Measurements from ENCODE around the gene COTL1.

Gene COTL1

DNA sequence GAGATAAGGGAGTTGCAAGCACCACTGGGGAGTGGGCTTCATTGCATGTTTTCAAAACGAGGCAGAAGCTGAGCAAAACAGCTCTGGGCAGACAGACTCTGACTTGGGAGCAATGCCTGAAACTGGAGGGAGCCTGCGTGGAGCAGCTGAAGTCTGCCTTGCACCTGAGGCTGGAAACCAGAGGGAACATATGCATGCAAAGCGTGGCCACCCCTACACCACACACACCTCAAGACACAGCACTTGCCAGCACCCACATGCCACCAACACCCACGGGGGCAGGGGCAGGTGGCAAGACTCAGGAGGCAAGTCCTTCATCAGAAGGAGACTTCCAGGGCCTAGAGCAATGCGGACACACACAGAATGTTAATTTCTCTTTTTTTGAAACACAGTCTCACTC, 45.8 kb downstream of the COTL1 start:
- Histone ChIP-seq H3K9ac (ENCODE audit: low read length) (no peak overlapping the region), H3K4me1 (ENCODE audit: control insufficient read depth, low read depth, low read length) (peaks cover 6% of the 10 kb centered on the region), H3K4me3 (ENCODE audit: low read length) (no peak overlapping the region), H3K27ac (ENCODE audit: low read length) (no peak overlapping the region), H3K27me3 (ENCODE audit: control insufficient read depth, insufficient read depth, low read length) (no peaks in the 10 kb centered on the region), H3K36me3 (ENCODE audit: control insufficient read depth, low read depth, low read length) (no peaks in the 10 kb centered on the region), H3K9me3 (ENCODE audit: control insufficient read depth, low read depth, low read length) (no peaks in the 10 kb centered on the region)

DNA sequence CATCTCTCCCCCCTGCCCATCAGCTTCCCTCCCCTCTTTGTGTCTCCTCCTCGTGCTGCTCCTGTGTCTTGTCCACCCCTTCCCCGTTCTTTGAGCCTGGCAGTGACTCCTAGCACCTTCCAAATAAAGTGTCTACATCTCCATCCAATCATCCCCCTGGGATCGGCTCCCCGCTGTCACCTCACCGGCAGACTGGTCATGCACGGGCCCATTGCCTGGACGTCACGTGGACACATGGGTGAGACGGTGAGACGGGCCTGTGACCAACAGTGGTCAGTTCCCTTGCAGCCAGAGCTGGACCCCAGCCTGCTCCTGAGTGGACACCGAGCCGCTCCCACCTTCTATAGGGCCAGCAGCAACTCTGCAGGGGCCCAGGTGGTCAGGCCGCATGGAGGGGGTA, 46.4 kb downstream of the COTL1 start:
- H3K4me3 ChIP-seq (ENCODE audit: low read length), result no peak overlapping the region
- no peak overlapping the region for H3K9ac ChIP-seq (ENCODE audit: low read length)
- H3K36me3 ChIP-seq (ENCODE audit: control insufficient read depth, low read depth, low read length), result no peaks in the 10 kb centered on the region
- no peaks in the 10 kb centered on the region for H3K27me3 ChIP-seq (ENCODE audit: control insufficient read depth, insufficient read depth, low read length)
- H3K27ac ChIP-seq (ENCODE audit: low read length), result no peak overlapping the region
- no peaks in the 10 kb centered on the region for H3K9me3 ChIP-seq (ENCODE audit: control insufficient read depth, low read depth, low read length)
- H3K4me1 ChIP-seq (ENCODE audit: control insufficient read depth, low read depth, low read length), result peaks cover 12% of the 10 kb centered on the region

DNA sequence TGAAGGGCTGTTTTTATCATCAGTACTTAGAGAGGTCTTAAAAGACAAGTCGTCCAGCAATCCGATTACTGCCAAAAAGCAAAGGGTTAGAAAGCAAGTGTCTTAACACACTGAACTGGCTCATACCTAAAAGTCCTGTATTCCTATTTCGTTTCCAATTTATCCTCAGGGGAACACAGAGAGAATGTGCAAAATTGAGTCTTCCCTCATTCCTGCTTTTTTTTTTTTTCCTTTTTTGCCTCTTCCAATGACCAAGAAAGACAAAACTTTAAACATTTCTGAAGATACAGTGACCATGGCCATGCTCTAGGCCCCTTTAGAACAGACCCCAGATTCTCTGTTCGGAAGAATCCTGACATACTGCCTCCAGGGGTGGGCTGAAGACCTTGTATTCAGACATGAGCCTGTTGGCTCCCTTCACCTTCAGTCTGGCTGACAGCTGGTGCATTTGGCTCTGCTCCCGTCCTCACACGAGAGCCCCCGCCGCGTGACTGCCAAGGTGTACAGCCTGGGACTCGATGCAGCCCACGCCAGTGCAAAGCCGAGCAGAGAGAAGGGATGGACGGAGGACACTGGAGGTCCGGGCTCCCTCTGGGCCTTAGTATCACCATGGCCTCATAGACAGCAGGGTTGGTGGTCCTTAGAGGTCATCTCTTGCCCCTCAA, 47.0 kb downstream of the COTL1 start:
- H3K36me3 ChIP-seq (ENCODE audit: control insufficient read depth, low read depth, low read length), result no peaks in the 10 kb centered on the region

DNA sequence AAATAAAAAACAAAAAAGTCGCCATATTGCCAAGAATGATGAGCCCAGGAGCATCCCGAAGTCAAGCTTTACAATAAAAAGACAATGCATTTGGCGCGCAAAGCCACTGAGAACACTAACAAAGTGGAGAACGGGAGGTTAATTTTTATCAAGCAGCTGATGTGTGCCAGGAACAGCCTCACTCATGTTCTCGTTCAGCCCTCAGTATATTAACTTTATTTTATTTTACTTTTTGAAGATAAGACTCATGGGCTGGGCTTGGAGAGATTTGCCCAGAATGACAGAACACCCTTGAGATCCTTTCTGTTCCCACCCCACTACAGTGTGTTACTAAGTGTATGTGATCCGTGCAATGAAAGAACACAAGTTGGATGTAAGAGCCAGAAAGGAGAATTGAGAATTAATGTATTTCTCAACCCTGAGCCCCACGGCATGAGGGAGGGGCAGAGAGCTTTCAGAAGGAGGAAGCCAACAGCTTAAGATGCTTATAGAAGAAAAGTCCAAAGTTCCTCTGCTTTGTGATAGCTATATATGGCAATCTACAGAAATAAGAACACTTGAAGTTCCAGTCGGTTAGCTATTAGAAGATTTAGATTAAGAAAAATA, 48.4 kb downstream of the COTL1 start:
- Histone ChIP-seq H3K36me3 (ENCODE audit: control insufficient read depth, low read depth, low read length) (no peaks in the 10 kb centered on the region), H3K9me3 (ENCODE audit: control insufficient read depth, low read depth, low read length) (no peaks in the 10 kb centered on the region), H3K27me3 (ENCODE audit: control insufficient read depth, insufficient read depth, low read length) (no peaks in the 10 kb centered on the region), H3K4me3 (ENCODE audit: low read length) (no peak overlapping the region), H3K9ac (ENCODE audit: low read length) (no peak overlapping the region), H3K4me1 (ENCODE audit: control insufficient read depth, low read depth, low read length) (peaks cover 24% of the 10 kb centered on the region), H3K27ac (ENCODE audit: low read length) (no peak overlapping the region)

More for the DNA sequence above, 47.0 kb downstream of the COTL1 start:
- Histone ChIP-seq H3K4me3 (ENCODE audit: low read length) (no peak overlapping the region), H3K27me3 (ENCODE audit: control insufficient read depth, insufficient read depth, low read length) (no peaks in the 10 kb centered on the region), H3K9me3 (ENCODE audit: control insufficient read depth, low read depth, low read length) (no peaks in the 10 kb centered on the region), H3K27ac (ENCODE audit: low read length) (no peak overlapping the region), H3K9ac (ENCODE audit: low read length) (no peak overlapping the region), H3K4me1 (ENCODE audit: control insufficient read depth, low read depth, low read length) (peaks cover 18% of the 10 kb centered on the region)

DNA sequence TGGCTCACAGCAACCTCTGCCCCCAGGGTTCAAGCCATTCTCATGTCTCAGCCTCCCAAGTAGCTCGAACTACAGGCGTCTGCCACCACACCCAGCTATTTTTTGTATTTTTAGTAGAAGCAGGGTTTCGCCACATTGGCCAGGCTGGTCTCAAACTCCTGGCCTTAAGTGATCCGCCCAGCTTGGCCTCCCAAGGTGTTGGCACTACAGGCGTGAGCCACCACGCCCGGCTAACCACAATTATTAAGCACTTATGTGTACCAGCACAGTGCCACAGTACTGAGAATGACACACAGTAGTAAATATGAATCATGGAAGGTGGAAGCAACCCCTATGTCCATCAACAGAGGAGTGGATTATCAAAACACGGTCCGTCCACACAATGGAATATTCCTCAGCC, 49.8 kb downstream of the COTL1 start:
- H3K4me3 ChIP-seq (ENCODE audit: low read length), result no peak overlapping the region
- H3K9ac ChIP-seq (ENCODE audit: low read length), result no peak overlapping the region
- no peaks in the 10 kb centered on the region for H3K36me3 ChIP-seq (ENCODE audit: control insufficient read depth, low read depth, low read length)
- peaks cover 24% of the 10 kb centered on the region for H3K4me1 ChIP-seq (ENCODE audit: control insufficient read depth, low read depth, low read length)
- H3K9me3 ChIP-seq (ENCODE audit: control insufficient read depth, low read depth, low read length), result no peaks in the 10 kb centered on the region
- no peaks in the 10 kb centered on the region for H3K27me3 ChIP-seq (ENCODE audit: control insufficient read depth, insufficient read depth, low read length)
- no peak overlapping the region for H3K27ac ChIP-seq (ENCODE audit: low read length)

DNA sequence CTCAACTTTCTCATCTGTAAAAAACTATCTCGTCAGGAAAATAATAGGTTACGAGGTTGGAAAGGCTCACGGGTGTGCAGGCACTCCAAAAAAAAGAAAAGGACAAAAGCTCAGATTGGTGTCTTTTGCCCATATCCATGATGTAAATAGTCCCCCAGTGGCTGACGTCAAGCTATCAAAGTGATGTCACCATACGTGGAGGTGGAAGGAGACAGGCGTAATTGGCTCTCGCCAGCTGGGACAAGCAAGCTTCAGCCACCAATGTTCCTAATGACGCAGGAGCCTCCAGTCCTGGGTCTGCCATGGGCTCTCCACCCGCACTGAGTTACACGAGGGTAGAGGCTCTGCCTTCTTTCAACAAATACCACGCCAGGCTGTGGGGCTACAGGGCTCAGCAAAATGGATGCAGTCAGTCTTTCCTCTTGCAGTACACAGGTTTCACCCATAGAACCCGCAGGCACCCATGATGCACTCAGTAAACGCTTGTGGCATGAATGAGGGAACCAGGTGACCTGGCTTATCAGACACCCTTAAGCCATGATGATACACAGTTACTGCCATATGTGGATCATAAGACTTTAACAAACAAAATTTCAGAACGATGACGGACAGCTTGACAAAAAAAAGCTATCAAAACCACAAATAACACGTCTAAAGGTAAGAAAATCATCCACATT, 50.5 kb downstream of the COTL1 start:
- Histone ChIP-seq H3K4me3 (ENCODE audit: low read length) (no peak overlapping the region), H3K9ac (ENCODE audit: low read length) (no peak overlapping the region), H3K27ac (ENCODE audit: low read length) (no peak overlapping the region), H3K9me3 (ENCODE audit: control insufficient read depth, low read depth, low read length) (no peaks in the 10 kb centered on the region), H3K27me3 (ENCODE audit: control insufficient read depth, insufficient read depth, low read length) (no peaks in the 10 kb centered on the region), H3K4me1 (ENCODE audit: control insufficient read depth, low read depth, low read length) (peaks cover 24% of the 10 kb centered on the region), H3K36me3 (ENCODE audit: control insufficient read depth, low read depth, low read length) (no peaks in the 10 kb centered on the region)

DNA sequence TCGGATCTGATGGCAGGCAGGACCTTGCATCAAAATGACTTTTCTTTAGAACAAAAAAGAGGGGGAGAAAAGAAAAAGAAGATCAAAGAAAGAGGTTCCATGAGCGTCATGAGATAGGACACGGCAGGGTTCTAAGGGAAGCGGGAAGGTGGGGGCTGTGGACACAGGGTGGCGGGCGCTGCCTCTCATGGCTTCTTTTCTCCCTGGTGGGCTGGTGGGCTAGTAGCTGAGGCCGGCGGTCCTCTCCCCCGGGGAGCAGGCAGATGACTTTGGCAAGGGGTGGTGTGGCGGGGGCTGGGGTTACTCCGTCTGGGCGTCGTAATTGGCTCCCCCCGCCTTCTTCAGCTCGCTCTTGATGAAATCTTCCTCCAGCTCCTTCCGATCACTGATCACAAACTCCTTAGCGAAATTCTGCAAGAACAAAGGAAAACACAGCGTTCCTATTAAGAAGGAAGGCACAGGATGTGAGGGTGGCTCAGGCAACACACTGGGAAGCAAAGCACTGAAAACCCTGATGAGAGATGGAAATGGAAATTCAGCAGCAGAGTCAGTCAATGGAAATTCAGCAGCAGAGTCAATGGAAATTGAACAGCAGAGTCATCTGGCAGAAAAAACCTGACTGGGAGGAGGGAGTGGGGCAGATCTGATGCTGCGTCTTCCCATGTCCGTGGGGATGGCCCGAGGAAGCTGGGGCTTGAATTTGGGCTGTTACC, 51.2 kb downstream of the COTL1 start:
- Histone ChIP-seq H3K4me3 (ENCODE audit: low read length) (no peak overlapping the region), H3K4me1 (ENCODE audit: control insufficient read depth, low read depth, low read length) (peaks cover 24% of the 10 kb centered on the region), H3K27ac (ENCODE audit: low read length) (no peak overlapping the region), H3K9ac (ENCODE audit: low read length) (no peak overlapping the region), H3K9me3 (ENCODE audit: control insufficient read depth, low read depth, low read length) (no peaks in the 10 kb centered on the region), H3K27me3 (ENCODE audit: control insufficient read depth, insufficient read depth, low read length) (no peaks in the 10 kb centered on the region), H3K36me3 (ENCODE audit: control insufficient read depth, low read depth, low read length) (no peaks in the 10 kb centered on the region)

DNA sequence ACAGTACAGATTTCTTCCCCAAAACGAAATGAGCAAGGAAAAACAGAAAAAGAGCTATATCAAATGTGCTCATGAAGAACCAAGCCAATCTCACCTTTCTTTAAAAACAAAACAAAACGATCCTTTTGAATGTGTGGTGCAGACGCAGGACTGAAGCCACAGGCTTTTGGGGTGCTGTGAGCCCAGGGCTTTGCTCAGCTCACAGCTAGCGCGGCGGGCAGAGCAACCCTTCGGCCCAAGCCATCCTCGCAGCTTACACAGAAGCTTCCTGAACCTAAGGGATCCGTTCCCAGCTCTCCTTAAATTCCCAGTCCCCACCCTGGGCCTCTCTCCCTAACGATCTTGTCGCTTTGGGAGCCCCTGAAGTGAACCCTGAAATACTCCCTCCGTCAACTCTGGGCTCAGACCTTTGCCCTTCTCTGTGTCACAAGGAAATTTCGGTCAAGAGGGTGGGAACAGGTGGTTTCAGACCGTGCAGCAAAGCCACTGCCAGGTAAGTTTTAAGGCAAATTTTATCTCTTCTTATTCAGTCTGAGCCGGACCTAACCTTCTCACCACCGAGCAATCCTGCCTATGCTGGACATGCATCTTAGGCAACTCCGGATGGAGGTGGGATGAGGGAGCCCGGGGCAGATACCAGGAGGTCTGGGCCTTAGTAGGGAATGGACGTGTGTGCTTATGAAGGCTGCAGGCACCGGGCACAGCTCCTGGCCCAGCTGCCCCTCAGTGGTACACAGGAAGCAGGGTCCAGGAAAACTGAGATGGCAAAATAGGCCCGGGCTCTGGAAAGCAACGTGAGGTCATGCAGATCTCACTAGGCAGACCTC, 52.0 kb downstream of the COTL1 start:
- Histone ChIP-seq H3K4me1 (ENCODE audit: control insufficient read depth, low read depth, low read length) (peaks cover 24% of the 10 kb centered on the region), H3K27ac (ENCODE audit: low read length) (no peak overlapping the region), H3K9ac (ENCODE audit: low read length) (no peak overlapping the region)

DNA sequence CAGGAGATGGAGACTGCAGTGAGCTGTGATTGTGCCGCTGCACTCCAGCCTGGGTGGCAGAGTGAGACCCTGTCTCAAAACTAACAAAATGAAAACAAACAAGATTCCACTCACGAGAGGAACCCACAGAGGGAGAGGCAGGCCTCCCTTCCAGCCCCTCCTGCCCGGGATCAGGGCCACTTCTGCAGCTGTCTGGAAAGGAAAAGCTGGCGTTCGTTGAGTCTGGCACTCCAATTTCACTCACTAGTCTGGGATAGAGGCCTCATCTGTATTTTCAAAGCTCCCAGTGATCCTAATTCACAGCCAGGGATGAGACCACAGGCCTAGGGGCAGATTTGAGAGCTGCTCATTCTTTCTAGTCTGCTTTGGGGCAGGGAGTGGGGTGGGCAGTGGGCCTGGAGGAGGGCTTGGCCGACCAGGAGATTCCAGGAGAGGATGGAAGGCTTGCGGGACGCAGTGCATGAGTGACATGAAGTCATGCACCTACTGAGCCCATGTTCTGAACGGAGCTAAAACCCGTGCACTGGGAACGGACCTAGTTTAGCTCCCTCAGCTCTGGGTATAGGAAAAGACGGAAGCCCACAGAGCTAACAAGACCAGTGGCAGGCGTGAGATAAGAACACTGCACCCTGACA, 54.0 kb downstream of the COTL1 start:
- Histone ChIP-seq H3K36me3 (ENCODE audit: control insufficient read depth, low read depth, low read length) (no peaks in the 10 kb centered on the region), H3K27ac (ENCODE audit: low read length) (no peak overlapping the region), H3K4me3 (ENCODE audit: low read length) (no peak overlapping the region), H3K9ac (ENCODE audit: low read length) (no peak overlapping the region), H3K27me3 (ENCODE audit: control insufficient read depth, insufficient read depth, low read length) (no peaks in the 10 kb centered on the region), H3K9me3 (ENCODE audit: control insufficient read depth, low read depth, low read length) (no peaks in the 10 kb centered on the region), H3K4me1 (ENCODE audit: control insufficient read depth, low read depth, low read length) (peaks cover 33% of the 10 kb centered on the region)

More for the DNA sequence above, 52.0 kb downstream of the COTL1 start:
- no peaks in the 10 kb centered on the region for H3K9me3 ChIP-seq (ENCODE audit: control insufficient read depth, low read depth, low read length)
- H3K4me3 ChIP-seq (ENCODE audit: low read length), result no peak overlapping the region
- H3K36me3 ChIP-seq (ENCODE audit: control insufficient read depth, low read depth, low read length), result no peaks in the 10 kb centered on the region
- H3K27me3 ChIP-seq (ENCODE audit: control insufficient read depth, insufficient read depth, low read length), result no peaks in the 10 kb centered on the region

DNA sequence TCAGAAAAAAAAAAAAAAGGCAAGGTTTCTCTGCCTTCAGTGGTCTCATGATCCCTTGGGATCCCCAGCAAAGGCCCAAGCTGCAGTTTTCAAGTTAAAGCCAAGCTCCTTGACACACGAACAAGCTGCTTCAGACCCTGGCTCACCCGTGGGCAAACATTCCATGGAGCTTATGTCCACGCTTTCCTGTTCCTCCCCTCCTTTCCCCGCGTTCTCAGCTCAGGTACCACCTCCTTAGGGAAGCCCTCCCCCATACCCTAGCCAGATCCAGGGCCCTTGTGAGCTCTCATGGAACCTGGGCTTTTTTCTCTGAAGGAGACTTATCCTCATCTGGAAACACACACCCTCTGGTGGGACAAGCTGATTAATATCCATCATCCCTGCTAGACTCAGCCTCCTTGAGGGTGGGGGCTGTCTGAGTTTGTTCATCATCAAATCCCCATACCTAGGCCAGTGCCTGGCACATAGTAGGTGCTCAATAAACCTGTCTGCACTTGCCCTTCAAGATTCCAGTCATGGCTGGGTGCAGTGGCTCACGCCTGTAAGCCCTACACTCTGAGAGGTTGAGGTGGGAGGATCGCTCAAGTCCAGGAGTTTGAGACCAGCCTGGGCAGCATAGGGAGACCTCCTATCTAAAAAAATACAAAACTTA, 54.7 kb downstream of the COTL1 start:
- Histone ChIP-seq H3K9me3 (ENCODE audit: control insufficient read depth, low read depth, low read length) (no peaks in the 10 kb centered on the region), H3K36me3 (ENCODE audit: control insufficient read depth, low read depth, low read length) (no peaks in the 10 kb centered on the region)

More for the DNA sequence above, 54.7 kb downstream of the COTL1 start:
- Histone ChIP-seq H3K27me3 (ENCODE audit: control insufficient read depth, insufficient read depth, low read length) (no peaks in the 10 kb centered on the region), H3K4me3 (ENCODE audit: low read length) (no peak overlapping the region), H3K9ac (ENCODE audit: low read length) (no peak overlapping the region), H3K4me1 (ENCODE audit: control insufficient read depth, low read depth, low read length) (peaks cover 33% of the 10 kb centered on the region), H3K27ac (ENCODE audit: low read length) (no peak overlapping the region)

Measured in iPS-18a (cell line).